Cardiac fibroblast (primary cell): Measurements from ENCODE around the gene ROS1.
"Not testable (repeated sequence)": the region's sequence is repeated elsewhere in the genome, so short reads cannot be mapped to it uniquely, and the experiment has no call there.

ENCODE experiments used
- DNase-seq, 2 donors: peaks; one replicate each; pipeline versions ENCODE4 v3.0.0 to v3.0.0-alpha.2; 2010; ENCODE audit warnings: low read depth in 2 of 2
- H3K4me3 ChIP-seq, 2 donors: replicated peaks in 1 of 2; 1 replicate in 1 of 2; 2 replicates in 1 of 2; pipeline ENCODE4 v1.5.1; 2011; ENCODE audit warnings: low read depth in 2 of 2, low read length in 2 of 2, mild to moderate bottlenecking in 2 of 2, moderate library complexity in 1 of 2
- CTCF ChIP-seq: IDR thresholded peaks from one replicate; pipeline ENCODE4 v1.5.1; 2011; ENCODE audit warnings: low read depth, mild to moderate bottlenecking, low read length, inconsistent platforms

ROS1 gene

GRCh38 chr6:117451671-117452070 is 25.9 kb upstream of the ROS1 start:
- no peak for TF ChIP-seq CTCF
- no peak overlapping the region for H3K4me3 ChIP-seq
- peak in 1 of 2 donors; percentile 44 for DNase-seq

- TF ChIP-seq CTCF, result peak; percentile 60
- no peak overlapping the region for H3K4me3 ChIP-seq
- DNase-seq, result peak; percentile 89 to 94
Observed at GRCh38 chr6:117449549-117450439, 24.1 kb upstream of the ROS1 start.

DNA sequence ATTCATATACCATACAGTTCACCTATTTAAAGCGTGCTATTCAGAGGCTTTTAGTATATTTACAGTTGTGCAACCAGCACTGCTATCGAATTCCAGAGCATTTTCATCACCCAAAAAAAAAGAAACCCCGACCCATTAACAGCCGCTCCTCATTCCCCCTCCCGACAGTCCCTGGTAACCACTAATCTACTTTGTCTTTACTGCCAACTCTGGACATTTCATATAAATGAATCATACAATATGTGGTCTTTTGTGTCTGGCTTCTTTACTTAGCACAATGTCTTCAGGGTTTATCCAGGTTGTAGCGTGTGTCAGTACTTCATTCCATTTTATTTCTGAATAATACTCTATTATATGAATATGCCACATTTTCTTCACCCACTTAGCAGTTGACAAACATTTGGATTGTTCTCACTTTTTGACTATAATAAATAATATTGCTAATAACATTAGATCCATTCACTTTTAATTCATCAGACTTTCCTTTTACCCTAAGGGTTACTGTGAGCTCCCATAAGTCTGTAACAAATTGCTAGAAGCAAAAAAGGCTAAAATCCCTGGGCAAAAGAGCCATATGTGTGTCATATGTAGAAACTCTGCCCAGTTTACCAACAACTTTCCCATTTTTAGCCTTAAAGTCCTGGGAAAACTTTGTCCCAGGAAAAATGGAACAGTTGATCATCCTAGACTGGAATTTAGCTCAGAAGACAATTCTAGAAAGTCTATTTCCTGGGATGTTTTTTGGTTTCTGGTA is 23.2 kb upstream of the ROS1 start:
- peak; percentile 93 to 97 for DNase-seq
- TF ChIP-seq CTCF, result no peak
- no peak overlapping the region for H3K4me3 ChIP-seq

GRCh38 chr6:117448011-117448410 is 22.3 kb upstream of the ROS1 start:
- TF ChIP-seq CTCF, result no peak
- H3K4me3 ChIP-seq, result no peak overlapping the region
- DNase-seq, result no peak

- H3K4me3 ChIP-seq, result no peak overlapping the region
- no peak for DNase-seq
- no peak for TF ChIP-seq CTCF
Observed at GRCh38 chr6:117446861-117447260, 21.1 kb upstream of the ROS1 start.

- no peak overlapping the region for H3K4me3 ChIP-seq
- TF ChIP-seq CTCF, result no peak
- peak; percentile 64 to 93 for DNase-seq
Observed at GRCh38 chr6:117444600-117444999, 18.9 kb upstream of the ROS1 start.

DNA sequence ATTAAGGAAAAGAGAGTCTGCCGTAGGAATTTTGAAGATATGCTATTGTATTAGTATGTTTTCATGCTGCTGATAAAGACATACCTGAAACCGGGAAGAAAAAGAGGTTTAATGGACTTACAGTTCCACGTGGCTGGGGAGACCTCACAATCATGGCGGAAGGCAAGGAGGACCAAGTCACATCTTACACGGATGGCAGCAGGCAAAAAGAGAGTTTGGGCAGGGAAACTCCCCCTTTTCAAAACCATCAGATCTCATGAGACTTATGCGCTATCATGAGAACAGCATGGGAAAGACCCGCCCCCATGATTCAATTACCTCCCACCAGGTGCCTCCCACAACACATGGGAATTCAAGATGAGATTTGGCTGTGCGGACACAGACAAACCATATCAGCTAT is 16.6 kb upstream of the ROS1 start:
- H3K4me3 ChIP-seq, result not testable (repeated sequence)
- peak in 1 of 2 donors; percentile 59 for DNase-seq
